OCI-LY7 (cell line): ENCODE data around the gene LTA4H. TPM values are rescaled to one million over a fixed set of nuclear protein-coding genes. Genes with fewer than 3 reads are reported as not detected.

Experiments
- BruUV-seq: library from RNA; stranded (reverse); fragments of 400-500 nt; replicated peaks from 2 replicates; lab custom pipeline; 2021; lab: Mats Ljungman, UMichigan
- CTCF ChIA-PET: fragments of 300-600 bp; sonication (Branson Sonifier 250); formaldehyde crosslinking; loops from one replicate; lab custom pipeline; 2022; ENCODE audit warnings: antibody characterized with exemption; ENCODE audit not compliant: unreplicated experiment; lab: Charles Lee
- POLR2A ChIA-PET: fragments of 300-600 bp; sonication (Branson Sonifier 250); formaldehyde crosslinking; loops from one replicate; lab custom pipeline; 2022; ENCODE audit warnings: antibody characterized with exemption; lab: Charles Lee
- DNase-seq: peaks from one replicate; pipeline ENCODE4 v3.0.0-alpha.2; 2015; ENCODE audit warnings: low spot score
- H2AFZ ChIP-seq: fragments of 200-600 bp; sonication (generic), shearing (Covaris generic); 2 replicates; pipeline ENCODE4 v1.6.1; 2014; ENCODE audit warnings: mild to moderate bottlenecking, antibody characterized with exemption, low read length, moderate library complexity
- H3K27ac ChIP-seq: fragments of 200-600 bp; sonication (generic); 2 replicates; pipeline ENCODE4 v1.5.1; 2014; ENCODE audit warnings: mixed run types, low read depth, mild to moderate bottlenecking, moderate library complexity, low read length, inconsistent platforms; ENCODE audit not compliant: poor library complexity, severe bottlenecking
- H3K36me3 ChIP-seq: fragments of 200-600 bp; sonication (generic); 2 replicates; pipeline ENCODE4 v1.6.1; 2014; ENCODE audit warnings: mild to moderate bottlenecking, antibody characterized with exemption, low read length, moderate library complexity, mixed read lengths; ENCODE audit not compliant: insufficient read depth
- H3K4me1 ChIP-seq: fragments of 200-600 bp; sonication (generic); 2 replicates; pipeline ENCODE4 v1.5.1; 2014; ENCODE audit warnings: mild to moderate bottlenecking, low read length; ENCODE audit not compliant: insufficient read depth, poor library complexity, severe bottlenecking
- H3K4me2 ChIP-seq: fragments of 200-600 bp; sonication (generic); 2 replicates; pipeline ENCODE4 v1.6.1; 2014; ENCODE audit warnings: mild to moderate bottlenecking, low read length
- H3K4me3 ChIP-seq: fragments of 200-600 bp; sonication (generic); 2 replicates; pipeline ENCODE4 v1.5.1; 2014; ENCODE audit warnings: mild to moderate bottlenecking, low read depth, low read length; ENCODE audit not compliant: poor library complexity, severe bottlenecking
- H3K79me2 ChIP-seq: fragments of 200-600 bp; sonication (generic); 2 replicates; pipeline ENCODE4 v1.6.1; 2016; ENCODE audit warnings: low read depth, mild to moderate bottlenecking, low read length, moderate library complexity, mixed read lengths; ENCODE audit not compliant: insufficient read depth
- H3K9me2 ChIP-seq: fragments of 200-600 bp; sonication (generic); 2 replicates; pipeline ENCODE4 v1.6.1; 2016; ENCODE audit warnings: mild to moderate bottlenecking, low read length, mixed read lengths; ENCODE audit not compliant: insufficient read depth
- H3K9me3 ChIP-seq: fragments of 200-600 bp; sonication (generic); 2 replicates; pipeline ENCODE4 v1.6.1; 2014; ENCODE audit warnings: mild to moderate bottlenecking, mixed run types, low read length, mixed read lengths
- H4K20me1 ChIP-seq: fragments of 200-600 bp; sonication (generic); 2 replicates; pipeline ENCODE4 v1.6.1; 2014; ENCODE audit warnings: mild to moderate bottlenecking, antibody characterized with exemption, low read length, moderate library complexity, mixed read lengths; ENCODE audit not compliant: insufficient read depth
- EZH2phosphoT487 ChIP-seq: fragments of 200-600 bp; sonication (generic); IDR thresholded peaks from 2 replicates; pipeline ENCODE4 v1.6.1; 2018; ENCODE audit warnings: low read depth, borderline replicate concordance, mild to moderate bottlenecking, mixed run types, antibody characterized with exemption, low read length, moderate library complexity, mixed read lengths
- intact Hi-C: fragments of 100-400 bp; cut with micrococcal nuclease; formaldehyde crosslinking; loops from one replicate; pipeline ENCODE4 v1.10.0; 2022; ENCODE audit not compliant: unreplicated experiment
- total RNA-seq, 2 experiments: library from RNA; depleted of rRNA in 1 of 2; stranded (reverse); fragments of >200 nt in 1 of 2; shearing (Covaris generic) in 1 of 2; gene quantifications; 2 replicates each; pipeline ENCODE4 v1.2.3, GENCODE V29; 2014 to 2022
- TF ChIP-seq, protein P1 (sequence below): fragments of 200-600 bp; sonication (generic); conservative IDR thresholded peaks from 2 replicates; pipeline ENCODE4 v1.5.1; 2014; ENCODE audit warnings: mild to moderate bottlenecking, antibody characterized with exemption, low read length, moderate library complexity, mixed read lengths

Gene LTA4H
- total RNA-seq, 2 experiments from 2014 or later, result 86.7 to 122 TPM

DNA sequence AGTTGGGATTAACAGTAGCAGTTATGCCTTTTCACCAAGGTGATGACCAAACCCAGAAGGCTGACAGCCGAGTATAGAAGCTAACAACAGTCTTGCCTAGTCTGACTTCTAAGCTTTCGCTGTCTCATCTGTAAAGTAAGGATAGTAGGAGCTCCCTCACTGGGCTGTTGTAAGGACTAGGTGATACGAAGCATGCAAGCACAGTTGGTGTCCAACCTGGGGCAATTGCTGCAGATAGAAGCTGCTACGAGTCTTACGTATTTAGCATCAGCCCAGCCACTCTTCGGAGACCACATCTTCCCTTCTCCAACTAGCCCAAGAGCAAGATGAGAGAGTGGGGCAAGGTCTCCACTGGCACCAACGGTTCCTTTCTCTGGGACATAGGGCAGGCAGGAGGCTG is 45.3 kb downstream of the LTA4H start:
- CTCF ChIA-PET, result interaction anchor here (1.3 kb wide), 1 partner anchor 9 kb away, joined by 3 read pairs; no protein-coding TSS in a partner anchor
- POLR2A ChIA-PET, result interaction anchor here (1.5 kb wide), 1 partner anchor 8 kb away, joined by 5 read pairs; no protein-coding TSS in a partner anchor

DNA sequence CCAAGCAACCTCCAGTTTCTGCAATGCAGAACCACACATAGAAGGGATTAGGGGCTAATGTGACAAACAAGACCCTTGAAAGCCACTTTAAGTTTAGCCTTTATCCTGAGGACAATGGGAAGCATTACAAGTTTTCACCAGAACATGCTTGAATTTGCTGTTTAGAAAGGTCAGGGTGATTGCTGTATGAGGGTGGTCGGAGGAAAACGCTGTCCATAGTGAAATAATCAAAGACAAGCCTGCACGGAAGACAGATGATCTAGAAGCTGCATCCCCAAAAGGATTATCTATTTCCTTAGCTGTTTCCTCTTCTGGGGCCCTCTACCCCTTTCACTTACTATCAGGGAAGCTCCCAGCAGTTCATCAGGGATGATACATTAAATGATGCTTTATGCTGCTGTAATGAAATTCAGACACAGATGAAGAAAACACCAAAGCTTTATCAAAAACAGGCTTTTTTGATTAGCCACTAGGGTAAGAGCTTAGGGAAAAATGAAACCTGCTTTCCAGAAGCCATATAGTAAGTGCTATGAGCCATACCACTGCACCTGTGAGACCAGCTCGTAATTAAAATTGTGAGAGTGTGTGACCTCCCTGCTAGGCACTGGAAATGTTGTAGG is 45.8 kb downstream of the LTA4H start:
- Histone ChIP-seq H3K4me2 (no peak overlapping the region), H2AFZ (no peak overlapping the region), H3K27ac (no peak overlapping the region), H3K79me2 (no peaks in the 10 kb centered on the region), H3K4me3 (no peak overlapping the region), H3K36me3 (no peaks in the 10 kb centered on the region), H3K9me2 (no peaks in the 10 kb centered on the region), H3K4me1 (no peaks in the 10 kb centered on the region), H4K20me1 (no peaks in the 10 kb centered on the region), H3K9me3 (no peaks in the 10 kb centered on the region)
- no TSS peak for BruUV-seq
- intact Hi-C loops, result loop anchor here (10.0 kb wide), 2 partner anchors 285 to 365 kb away; no protein-coding TSS in a partner anchor
- CTCF ChIA-PET, result interaction anchor here (1.3 kb wide), 1 partner anchor 9 kb away, joined by 3 read pairs; no protein-coding TSS in a partner anchor
- POLR2A ChIA-PET, result interaction anchor here (1.5 kb wide), 1 partner anchor 9 kb away, joined by 5 read pairs; no protein-coding TSS in a partner anchor
- DNase-seq, result no peak
- TF ChIP-seq EZH2phosphoT487, result no peak
- TF ChIP-seq, protein P1, sequence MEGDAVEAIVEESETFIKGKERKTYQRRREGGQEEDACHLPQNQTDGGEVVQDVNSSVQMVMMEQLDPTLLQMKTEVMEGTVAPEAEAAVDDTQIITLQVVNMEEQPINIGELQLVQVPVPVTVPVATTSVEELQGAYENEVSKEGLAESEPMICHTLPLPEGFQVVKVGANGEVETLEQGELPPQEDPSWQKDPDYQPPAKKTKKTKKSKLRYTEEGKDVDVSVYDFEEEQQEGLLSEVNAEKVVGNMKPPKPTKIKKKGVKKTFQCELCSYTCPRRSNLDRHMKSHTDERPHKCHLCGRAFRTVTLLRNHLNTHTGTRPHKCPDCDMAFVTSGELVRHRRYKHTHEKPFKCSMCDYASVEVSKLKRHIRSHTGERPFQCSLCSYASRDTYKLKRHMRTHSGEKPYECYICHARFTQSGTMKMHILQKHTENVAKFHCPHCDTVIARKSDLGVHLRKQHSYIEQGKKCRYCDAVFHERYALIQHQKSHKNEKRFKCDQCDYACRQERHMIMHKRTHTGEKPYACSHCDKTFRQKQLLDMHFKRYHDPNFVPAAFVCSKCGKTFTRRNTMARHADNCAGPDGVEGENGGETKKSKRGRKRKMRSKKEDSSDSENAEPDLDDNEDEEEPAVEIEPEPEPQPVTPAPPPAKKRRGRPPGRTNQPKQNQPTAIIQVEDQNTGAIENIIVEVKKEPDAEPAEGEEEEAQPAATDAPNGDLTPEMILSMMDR, result no peak

More for the DNA sequence above, 45.3 kb downstream of the LTA4H start:
- Histone ChIP-seq H3K27ac (no peak overlapping the region), H3K9me2 (no peaks in the 10 kb centered on the region), H3K36me3 (no peaks in the 10 kb centered on the region), H3K9me3 (no peaks in the 10 kb centered on the region), H2AFZ (no peak overlapping the region), H3K4me3 (no peak overlapping the region), H3K79me2 (no peaks in the 10 kb centered on the region), H4K20me1 (no peaks in the 10 kb centered on the region), H3K4me2 (no peak overlapping the region), H3K4me1 (no peaks in the 10 kb centered on the region)
- intact Hi-C loops, result loop anchor here (10.0 kb wide), 2 partner anchors 285 to 365 kb away; no protein-coding TSS in a partner anchor
- BruUV-seq, result no TSS peak
- DNase-seq, result no peak
- TF ChIP-seq EZH2phosphoT487, result no peak
- TF ChIP-seq, protein P1, result no peak
